NCI-H2171 (cell line): ENCODE measurements around the gene KRT37.
"Not testable (repeated sequence)": the region's sequence is repeated elsewhere in the genome, so short reads cannot be mapped to it uniquely, and the experiment has no call there.

Experiments used
- DNase-seq: peaks from one replicate; lab custom pipeline; 2025; lab: John Stamatoyannopoulos, UW

The KRT37 gene

DNA sequence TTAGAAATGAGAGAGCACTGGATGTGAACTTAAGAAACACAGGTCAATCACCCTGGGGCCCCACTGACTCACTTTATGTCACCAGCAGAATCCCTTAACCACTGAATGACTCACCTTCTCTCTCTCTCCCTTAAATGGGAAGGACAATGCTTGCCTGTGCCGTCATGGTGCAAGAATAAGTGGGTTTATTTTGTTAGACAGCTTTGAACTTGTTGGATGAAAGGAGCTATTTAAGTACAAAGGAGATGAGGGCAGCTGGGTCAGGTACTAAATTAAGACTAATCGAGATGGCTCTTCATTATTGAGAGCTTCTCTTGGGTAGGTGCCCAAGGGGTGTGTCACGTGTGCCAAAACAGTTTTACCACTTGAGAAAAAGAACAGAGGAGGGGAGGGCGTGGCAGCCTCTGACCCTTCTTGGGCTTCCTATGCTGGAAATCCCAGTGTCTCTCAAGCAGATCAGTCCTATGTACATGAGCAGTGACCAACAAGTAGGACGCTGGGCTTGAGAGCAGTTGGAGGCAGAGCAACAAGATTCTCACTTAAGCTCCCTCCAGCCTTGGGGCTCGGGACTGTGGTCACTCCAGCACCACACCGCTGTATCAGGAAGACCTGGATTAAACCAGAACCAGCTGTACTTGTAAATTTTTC is 20.2 kb downstream of the KRT37 start:
- no peak for DNase-seq

DNA sequence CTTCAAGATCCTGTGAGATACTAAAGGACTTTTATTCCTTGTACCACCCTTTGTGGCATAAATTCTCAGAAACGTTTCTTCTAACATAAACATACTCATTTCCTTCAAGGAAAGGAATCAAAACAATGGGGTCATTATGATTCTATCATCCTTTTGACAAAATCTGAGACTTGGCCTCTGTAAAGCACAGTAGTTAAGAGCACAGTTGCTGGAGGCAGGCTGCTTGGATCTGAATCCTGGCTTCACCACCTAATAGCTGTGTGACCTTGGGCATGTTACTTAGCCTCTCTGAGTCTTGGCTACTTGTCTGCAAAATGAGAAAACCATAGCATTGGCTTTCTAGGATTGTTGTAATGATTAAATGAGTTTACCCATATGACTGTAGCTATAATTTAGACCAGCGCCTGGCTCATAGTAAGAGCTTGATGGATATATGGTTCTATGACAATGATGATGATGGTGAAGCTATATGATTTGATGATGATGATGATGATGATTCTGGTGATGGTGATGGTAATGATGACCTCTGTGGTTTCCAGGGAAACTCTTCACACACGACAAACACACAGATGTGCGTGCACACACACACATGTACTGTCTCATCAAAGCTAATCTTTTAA is 20.9 kb downstream of the KRT37 start:
- DNase-seq, result no peak

DNA sequence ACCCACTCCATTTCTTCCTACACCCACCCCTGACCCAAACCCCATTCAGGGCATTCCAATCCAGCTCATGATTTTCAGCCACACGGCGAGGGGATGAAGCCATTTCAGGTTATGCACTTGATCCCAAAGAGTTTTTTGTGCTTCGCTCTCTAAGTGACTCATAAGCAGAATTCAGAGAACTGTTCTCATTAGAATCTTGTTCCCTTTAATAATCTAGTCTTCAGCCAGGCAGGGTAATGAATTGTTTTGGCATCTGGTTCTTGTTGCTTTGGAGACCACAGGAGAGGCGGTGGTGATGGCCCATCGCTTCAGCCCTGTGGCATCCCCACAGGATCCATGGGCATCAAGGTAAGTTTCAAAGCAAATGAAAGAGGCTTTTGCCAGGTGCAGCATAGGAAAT is 22.2 kb downstream of the KRT37 start:
- no peak for DNase-seq

DNA sequence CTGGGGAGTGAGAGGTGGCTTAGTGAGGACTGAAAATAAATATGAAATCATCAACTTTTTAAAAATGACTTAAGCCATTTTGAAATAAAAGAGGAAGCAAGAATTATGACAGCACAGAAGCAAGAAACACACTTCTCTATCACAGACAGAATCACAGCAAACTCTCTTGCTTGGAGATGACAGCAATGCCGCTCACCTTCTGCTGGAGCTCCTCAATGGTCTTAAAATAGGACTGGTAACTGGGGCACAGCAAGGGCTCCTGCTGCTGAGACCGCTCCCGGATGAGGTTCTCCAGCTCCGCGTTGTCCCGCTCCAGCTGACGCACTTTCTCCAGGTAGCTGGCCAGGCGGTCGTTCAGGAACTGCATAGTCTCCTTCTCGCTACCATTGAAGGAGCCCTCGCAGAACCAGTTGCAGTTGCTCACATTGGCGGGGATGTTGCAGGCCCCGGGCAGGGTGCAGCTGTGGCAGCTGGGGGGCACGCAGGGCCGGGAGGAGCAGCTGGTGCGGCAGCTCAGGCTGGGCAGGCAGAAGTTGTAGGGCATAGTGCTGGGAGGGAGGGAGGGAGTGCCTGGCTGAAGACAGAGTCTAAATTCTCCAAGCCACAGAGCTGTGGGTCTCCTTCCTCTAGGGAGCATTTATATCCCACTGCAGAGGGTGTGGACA is 27.3 kb downstream of the KRT37 start, which contains the start of gene KRT31:
Gene KRT31, minus strand, starts transcription at position 613 of the 665 bp plus-strand sequence. Its CDS starts 69 bp downstream, at position 544.
- DNase-seq, result no peak

DNA sequence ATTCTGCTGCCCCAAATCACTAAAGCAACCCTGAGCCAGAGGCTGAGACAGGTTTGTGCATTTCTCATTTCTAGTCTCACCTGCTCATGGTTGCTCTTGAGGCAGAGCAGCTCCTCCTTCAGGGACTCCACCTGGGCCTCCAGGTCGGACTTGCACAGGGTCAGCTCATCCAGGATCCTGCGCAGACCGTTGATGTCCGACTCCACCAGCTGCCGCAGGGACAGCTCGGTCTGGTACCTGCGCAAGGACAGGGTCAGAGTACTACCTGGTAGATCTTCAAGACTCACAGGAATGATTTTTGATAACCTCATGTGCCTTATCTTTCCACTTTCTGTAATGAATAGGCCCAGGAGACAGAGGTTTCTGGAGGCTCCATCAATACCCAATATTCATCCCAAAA is 28.0 kb downstream of the KRT37 start:
- no peak for DNase-seq

DNA sequence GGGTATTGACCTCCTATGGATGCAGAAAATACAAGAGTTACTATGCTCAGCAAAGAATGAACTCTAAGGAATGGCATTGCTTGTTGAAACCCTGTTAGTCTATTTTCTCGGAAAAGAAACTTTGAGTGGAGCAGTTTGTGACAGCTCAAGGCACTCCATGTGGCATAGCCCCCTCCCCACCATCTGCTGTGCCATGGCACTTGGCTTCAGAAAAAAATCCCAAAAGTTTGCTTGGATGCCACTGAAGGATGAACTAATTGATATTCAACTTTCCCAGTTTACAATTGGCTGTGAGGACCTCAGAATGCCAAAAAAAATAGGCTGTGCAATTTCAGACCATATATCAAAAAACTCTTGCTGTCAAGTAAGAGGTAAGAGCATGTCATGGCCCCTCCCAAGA is 28.8 kb downstream of the KRT37 start:
- no peak for DNase-seq

DNA sequence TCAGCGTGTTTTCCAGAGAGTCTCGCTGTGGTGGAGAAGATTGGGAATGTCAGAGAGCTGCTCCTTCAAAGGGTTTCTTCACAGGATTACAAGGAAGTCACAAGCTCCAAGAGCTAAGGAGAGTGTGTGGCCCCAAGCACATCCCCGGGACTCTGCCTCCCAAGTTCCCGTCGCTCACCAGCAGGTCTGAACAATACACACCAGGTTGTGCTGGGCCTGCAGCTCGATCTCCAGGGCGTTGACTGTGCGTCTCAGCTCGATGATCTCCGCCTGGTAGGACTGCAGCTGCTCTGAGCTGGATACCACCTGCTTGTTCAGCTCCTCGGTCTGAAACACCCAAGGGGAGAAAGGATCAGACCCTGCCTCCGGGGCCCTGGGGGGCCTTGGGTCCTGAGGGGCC is 29.3 kb downstream of the KRT37 start:
- DNase-seq, result not testable (repeated sequence)

DNA sequence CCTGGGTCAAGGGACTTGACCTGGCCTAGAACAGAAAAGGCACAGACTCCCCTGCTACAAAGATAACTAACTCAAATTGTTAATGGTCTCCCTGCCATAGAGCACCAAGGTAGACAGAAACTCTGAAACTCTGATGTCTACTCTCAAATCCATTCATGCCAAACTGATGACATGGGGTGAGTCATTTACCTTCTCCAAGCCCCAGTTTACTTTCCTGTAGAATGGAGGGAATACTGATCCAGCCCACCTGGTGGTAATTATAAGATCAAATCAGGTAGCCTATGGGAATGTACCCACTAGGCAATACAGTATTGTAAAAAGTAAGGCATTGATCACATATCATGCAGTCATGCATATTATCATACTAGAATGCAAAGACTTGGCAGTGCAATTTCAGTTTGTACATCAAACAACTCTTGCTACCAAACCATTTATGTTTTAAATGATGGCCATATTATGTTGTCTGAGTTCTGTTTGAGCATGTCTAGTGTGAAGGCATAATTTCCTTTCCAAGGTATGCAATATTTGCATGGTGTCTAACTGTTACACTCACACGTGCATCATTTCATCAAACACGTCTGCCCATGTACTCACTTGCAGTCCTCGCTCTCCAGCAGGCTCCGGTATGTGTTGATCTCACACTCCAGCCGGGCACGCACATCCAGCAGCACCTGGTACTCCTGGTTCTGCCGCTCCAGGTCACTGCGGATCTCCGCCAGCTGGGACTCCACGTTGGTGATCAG is 30.0 kb downstream of the KRT37 start:
- no peak for DNase-seq

DNA sequence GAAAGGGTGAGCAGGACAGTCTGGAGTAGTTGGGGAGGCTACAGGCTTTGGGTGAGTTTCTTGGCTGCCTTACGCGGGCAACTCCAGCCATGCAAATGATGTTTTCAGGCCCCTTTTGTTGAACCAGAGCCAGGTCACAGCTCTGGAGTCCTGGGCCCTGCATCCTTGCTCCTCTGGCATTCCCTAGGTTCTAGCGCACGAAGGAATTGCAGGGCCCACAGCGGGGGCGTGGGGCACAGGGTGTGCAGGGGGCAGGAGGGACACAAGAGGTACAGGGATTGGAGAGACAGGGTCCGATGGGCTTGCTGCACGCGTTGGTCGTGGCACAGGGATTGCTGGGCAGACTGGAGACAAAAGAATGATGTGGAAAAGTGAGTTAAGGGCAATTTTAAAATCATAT is 30.6 kb downstream of the KRT37 start:
- DNase-seq, result no peak

DNA sequence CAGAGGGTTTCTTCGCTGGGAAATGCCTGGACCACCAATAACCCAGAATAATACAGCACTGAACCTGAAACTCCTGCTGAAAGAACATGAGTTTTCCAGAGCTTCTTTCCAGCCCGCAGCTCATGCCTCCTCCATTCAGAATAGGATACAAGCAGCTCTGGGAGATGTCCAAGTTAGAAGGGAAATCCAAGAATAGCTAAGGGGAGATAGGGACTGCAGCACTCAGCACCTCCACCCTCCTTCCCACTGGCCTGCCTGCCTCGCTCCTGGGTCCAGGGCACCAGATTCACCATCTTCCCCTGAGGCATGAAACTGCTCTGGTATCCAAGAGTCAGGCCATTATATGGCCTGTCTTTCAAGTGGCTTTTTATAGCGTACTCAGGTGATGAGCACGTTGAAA is 31.1 kb downstream of the KRT37 start:
- DNase-seq, result no peak

DNA sequence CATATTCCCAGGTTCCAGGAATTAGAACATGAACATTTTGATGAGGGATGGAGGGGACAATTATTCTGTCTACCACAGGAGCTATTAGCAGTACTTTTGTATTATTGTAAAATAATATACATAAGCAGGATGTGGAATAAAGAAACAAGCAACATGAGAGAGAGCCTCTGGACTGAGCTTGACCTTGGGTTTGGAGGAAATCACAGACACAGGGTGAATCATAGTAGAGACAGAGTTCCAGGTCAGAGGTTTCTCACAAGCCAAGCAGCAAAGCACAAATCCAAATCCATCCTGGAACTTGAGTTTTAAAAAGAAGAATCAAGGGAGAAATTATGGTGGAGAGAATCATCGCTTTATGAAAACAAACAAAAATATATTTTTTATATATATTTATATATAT is 32.1 kb downstream of the KRT37 start:
- no peak for DNase-seq

DNA sequence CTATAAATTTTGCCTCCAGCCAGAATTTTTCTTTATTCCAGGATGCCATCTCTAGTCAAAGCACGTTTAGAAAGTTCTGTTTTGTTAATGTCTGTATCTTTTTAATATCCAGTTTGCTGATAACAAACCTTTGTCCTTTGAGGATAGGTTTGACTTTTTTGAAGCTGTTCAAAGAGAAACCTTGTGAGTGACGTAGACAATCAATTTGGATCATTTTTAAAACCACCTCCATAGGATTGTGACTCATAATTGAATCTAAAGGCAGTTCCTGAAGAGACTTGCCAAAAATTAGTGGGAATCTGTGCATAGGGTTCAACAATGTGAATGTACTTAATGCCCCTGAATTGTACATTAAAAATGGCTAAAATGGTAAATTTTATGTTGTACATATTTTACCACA is 32.9 kb downstream of the KRT37 start:
- no peak for DNase-seq

DNA sequence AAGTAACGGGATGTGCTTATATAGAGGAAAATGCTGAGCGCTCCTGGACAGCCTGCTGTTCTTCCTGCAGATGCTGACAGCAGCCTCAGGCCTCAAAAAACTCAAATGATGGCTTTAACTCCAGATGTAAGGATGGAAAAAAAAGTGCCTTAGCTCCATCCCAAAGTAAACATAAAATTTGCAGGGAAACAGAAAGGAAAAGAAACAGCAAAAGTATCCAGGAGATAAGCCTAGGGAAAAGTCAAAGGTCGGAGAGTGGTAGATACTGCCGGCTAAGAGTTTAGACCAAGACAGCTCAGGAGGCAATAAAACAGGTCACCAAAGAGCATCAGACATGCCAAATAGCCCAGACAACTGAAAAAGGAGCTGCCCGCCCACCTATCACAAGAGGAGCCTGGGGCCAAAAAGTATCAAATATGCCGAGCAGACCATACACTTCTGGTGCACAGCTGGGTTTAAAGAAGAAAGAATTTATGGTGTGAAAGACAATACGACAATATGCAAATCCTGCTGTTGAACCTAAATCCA is 33.9 kb downstream of the KRT37 start:
- DNase-seq, result no peak

DNA sequence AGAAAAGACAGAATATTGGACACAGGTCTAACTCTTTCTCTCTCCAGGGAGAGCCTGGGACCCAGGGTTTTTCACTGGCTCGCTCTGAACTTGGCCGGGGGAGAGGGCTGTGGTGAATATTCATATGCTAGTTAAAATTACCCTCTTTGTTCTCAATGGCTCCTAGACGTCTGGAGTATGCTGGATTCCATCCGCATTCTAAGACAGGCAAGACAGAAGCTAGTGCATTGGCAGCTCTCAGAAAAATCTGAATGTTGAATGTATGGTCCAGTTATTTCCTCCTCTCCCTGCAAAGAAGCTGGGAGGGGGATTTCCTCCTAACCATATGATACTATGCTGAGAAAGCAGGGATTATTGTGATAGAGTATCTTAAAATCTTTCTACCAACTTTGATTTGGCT is 36.7 kb downstream of the KRT37 start:
- no peak for DNase-seq

DNA sequence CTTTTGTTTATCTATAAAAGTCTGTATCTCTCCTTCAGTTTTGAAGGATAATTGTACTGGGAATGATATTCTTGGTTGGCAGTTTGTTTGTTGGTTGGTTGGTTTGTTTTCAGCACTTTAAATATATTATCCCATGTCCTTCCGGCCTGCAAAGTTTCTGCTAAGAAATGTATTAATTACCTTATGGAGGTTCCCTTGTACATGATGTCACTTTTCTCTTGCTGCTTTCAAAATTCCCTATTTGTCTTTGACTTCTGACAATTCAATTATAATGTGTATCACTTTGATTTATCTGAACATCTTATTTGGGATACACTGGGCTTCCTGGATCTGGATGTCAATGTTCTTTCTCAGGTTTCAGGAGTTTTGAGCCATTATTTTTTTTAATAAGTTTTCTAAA is 38.2 kb downstream of the KRT37 start:
- no peak for DNase-seq

DNA sequence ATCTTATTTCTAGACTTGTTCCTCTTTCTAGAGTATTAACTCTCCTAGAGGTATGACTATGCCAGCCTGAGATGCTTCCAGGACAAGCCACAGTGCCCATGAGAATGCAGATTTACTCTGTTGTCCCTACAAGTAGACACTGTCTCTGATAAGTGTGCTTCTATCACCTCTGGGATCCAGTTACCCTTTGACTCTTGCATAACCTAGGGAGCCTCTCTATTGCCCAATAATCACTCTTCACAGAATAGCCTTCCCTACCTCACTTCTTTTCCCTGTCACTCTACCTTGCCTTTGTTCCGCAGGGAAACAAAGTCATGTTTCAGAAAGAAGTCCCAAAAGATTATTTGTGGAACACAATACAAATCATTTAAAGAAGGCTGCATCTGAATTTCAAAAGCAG is 40.7 kb downstream of the KRT37 start:
- no peak for DNase-seq

DNA sequence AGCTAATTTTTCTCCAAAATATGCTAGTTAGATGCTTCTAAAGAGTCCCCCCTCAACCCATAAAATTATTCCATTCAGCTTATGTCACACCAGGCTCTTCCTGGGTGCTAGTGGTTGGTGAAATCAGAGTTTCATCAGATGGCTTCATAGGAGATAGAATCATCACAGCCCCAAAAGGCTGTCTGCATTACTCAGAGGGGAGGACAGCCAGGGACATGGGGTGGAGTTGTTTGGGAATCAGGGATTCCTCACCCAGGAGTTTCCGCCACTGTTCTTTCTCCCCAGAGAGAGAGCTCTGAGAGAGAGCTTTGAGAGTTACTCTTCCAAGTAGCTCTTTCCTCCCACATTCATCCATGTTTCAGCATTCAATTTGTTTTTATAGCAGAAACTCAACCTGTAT is 42.0 kb downstream of the KRT37 start:
- no peak for DNase-seq

DNA sequence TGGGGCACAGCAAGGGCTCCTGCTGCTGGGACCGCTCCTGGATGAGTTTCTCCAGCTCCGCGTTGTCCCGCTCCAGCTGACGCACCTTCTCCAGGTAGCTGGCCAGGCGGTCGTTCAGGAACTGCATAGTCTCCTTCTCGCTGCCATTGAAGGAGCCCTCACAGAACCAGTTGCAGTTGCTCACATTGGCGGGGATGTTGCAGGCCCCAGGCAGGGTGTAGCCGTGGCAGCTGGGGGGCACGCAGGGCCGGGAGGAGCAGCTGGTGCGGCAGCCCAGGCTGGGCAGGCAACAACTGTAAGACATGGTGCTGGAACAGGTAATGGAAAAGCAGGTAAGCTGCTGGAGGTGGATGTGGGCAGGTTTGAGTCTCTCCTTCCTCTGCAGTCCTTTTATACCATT is 42.4 kb downstream of the KRT37 start, which contains the start of gene KRT34:
Gene KRT34, minus strand, starts transcription at position 364 of the 400 bp plus-strand sequence. Its CDS starts 60 bp downstream, at position 304.
- DNase-seq, result not testable (repeated sequence)

DNA sequence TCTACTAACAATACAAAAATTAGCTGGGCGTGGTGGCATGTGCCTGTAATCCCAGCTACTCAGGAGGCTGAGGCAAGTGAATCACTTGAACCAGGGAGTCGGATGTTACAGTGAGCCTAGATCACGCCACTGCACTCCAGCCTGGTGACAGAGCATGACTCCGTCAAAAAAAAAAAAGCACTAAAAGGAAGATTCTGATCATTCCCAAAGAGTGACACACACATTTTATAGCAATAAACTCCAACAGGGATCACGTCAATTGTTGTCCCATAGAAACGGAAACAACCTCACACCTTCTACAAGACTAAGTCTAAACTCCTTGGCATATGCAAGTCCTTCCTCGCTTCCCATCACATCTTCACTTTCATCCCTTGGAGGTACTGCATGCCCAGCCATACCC is 44.3 kb downstream of the KRT37 start:
- not testable (repeated sequence) for DNase-seq

DNA sequence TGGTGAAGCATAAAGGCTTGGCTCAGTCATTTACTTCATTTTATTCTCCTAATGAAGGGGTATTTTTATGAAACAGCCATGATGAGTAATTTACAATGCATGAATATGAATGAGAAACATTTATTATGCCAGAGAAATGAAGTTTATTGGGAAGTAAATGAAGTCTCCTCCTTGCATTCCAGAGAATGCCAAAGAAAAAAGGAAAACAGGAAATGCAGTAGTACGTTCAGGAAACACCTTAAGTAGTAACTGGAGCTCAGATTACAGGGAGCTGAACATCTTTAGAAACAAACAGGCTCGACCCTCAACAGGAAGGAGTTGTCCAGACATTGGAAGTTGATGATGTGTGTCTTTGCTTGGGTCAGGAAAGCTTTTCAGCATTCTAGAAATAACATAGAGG is 46.8 kb downstream of the KRT37 start:
- DNase-seq, result no peak
